ENCODE results near the gene RELL1.

- TF ChIP-seq CTCF (tag by site-specific recombination; IDR thresholded peaks at IDR 0.05) (no peak), ZNF24 (tag by site-specific recombination; IDR thresholded peaks at IDR 0.05) (no peak), ZNF132 (tag by site-specific recombination; IDR thresholded peaks at IDR 0.05; ENCODE audit: borderline replicate concordance) (no peak), ZNF629 (tag by site-specific recombination; IDR thresholded peaks at IDR 0.05) (no peak), ZBTB44 (tag by site-specific recombination; IDR thresholded peaks at IDR 0.05) (no peak), TRIM28 (IDR thresholded peaks at IDR 0.05; ENCODE audit: borderline replicate concordance, low read length) (no peak), ZNF560 (tag by site-specific recombination; IDR thresholded peaks at IDR 0.05; ENCODE audit: borderline replicate concordance) (no peak)
Measured at GRCh38 chr4:37648084-37648817, 37.9 kb downstream of the RELL1 start.
